ENCODE data around the gene MAP1B. TPM values are rescaled to one million over a fixed set of nuclear protein-coding genes. Genes with fewer than 3 reads are reported as not detected.

Gene MAP1B
- total RNA-seq, 1 donor = 164 TPM

DNA sequence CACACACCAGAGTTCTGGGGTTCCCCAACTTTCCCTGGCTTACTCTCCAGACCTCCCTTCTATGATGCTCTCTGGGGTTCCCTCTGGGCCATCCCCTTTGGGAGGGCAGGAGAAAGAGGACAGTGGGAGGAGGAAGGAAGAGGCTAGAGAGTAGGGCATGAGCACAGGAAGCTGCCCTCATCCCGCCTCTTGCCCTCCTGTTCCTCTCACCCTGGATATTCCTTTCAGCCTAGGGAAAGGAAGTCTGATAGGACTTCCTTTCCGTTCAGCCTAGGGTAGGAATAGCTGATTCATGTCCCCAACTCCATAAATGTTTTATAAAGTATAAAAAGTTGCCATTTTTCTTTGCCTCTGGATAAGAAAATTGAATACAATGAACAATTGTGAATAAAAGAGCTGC, 7.4 kb downstream of the MAP1B start:
- Histone ChIP-seq H3K27ac (ENCODE audit: low read depth, low read length) (no peak overlapping the region), H3K4me2 (ENCODE audit: insufficient read depth, low read length) (no peak overlapping the region)

DNA sequence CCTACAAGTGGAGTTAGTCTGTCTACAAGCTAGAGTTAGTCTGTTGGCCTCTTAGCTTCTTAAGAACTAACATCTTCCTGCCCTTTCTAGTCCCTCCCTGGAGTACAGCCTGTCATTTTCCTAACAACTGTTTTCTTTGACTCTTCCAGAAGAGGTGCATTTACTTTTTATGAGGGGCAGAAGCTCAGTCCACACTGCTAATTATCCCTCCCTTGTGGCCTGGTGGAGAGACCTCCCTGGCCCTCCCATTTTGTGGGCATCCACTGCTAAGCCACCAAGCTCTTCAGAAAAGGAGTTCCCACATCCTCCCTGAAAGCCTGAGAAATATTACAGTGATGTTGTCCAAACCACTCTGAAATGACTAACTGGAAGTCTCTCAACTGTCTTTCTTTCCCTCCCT, 8.0 kb downstream of the MAP1B start:
- peaks cover 98% of the 10 kb centered on the region for H3K79me2 ChIP-seq (ENCODE audit: insufficient read depth, low read length)
- peaks cover 67% of the 10 kb centered on the region for H3K36me3 ChIP-seq (ENCODE audit: insufficient read depth, low read length)
- TF ChIP-seq, protein P1, sequence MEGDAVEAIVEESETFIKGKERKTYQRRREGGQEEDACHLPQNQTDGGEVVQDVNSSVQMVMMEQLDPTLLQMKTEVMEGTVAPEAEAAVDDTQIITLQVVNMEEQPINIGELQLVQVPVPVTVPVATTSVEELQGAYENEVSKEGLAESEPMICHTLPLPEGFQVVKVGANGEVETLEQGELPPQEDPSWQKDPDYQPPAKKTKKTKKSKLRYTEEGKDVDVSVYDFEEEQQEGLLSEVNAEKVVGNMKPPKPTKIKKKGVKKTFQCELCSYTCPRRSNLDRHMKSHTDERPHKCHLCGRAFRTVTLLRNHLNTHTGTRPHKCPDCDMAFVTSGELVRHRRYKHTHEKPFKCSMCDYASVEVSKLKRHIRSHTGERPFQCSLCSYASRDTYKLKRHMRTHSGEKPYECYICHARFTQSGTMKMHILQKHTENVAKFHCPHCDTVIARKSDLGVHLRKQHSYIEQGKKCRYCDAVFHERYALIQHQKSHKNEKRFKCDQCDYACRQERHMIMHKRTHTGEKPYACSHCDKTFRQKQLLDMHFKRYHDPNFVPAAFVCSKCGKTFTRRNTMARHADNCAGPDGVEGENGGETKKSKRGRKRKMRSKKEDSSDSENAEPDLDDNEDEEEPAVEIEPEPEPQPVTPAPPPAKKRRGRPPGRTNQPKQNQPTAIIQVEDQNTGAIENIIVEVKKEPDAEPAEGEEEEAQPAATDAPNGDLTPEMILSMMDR (IDR thresholded peaks at IDR 0.05; ENCODE audit: extremely low read depth, low read depth, low read length) = no peak

More for the DNA sequence above, 7.4 kb downstream of the MAP1B start:
- H4K20me1 ChIP-seq (ENCODE audit: insufficient read depth, low read length) = peaks cover 46% of the 10 kb centered on the region
- no peak overlapping the region for H3K4me3 ChIP-seq (ENCODE audit: insufficient read depth, low read length)
- H3K36me3 ChIP-seq (ENCODE audit: insufficient read depth, low read length) = peaks cover 70% of the 10 kb centered on the region
- DNase-seq (ENCODE audit: insufficient read length, low spot score, missing footprints) = no peak
- peaks cover 24% of the 10 kb centered on the region for H3K4me1 ChIP-seq (ENCODE audit: insufficient read depth, low read length)
- no peaks in the 10 kb centered on the region for H3K9me3 ChIP-seq (ENCODE audit: low read depth, low read length)
- H3K27me3 ChIP-seq (ENCODE audit: insufficient read depth, low read length) = no peaks in the 10 kb centered on the region
- H2AFZ ChIP-seq (ENCODE audit: low read length) = no peak overlapping the region
- H3K79me2 ChIP-seq (ENCODE audit: insufficient read depth, low read length) = peaks cover 99% of the 10 kb centered on the region
- TF ChIP-seq, protein P1 (IDR thresholded peaks at IDR 0.05; ENCODE audit: extremely low read depth, low read depth, low read length) = no peak

DNA sequence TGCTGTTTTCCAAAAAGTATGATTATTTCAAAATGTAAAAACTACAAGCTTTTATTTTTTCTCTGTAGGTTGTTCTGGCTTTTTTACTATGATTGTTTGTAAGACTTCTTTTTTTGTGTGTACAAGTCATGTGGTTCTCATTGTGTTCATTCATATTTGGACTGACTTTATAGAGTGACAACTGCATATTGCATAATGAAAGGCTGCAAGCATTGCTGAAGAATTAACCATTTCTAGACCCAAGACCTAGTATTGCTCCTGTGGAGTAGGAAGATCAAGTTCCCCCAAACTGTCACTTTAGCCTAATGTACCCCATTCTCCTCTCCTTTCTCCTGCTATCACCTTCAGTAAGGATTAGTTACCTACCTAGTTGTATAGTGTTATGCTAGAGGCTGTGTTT, 10.0 kb downstream of the MAP1B start:
- Histone ChIP-seq H3K27ac (ENCODE audit: low read depth, low read length) (no peak overlapping the region), H3K4me2 (ENCODE audit: insufficient read depth, low read length) (no peak overlapping the region), H3K4me1 (ENCODE audit: insufficient read depth, low read length) (peaks cover 1% of the 10 kb centered on the region), H3K27me3 (ENCODE audit: insufficient read depth, low read length) (no peaks in the 10 kb centered on the region), H3K4me3 (ENCODE audit: insufficient read depth, low read length) (no peak overlapping the region), H4K20me1 (ENCODE audit: insufficient read depth, low read length) (peaks cover 40% of the 10 kb centered on the region), H3K36me3 (ENCODE audit: insufficient read depth, low read length) (peaks cover 75% of the 10 kb centered on the region), H3K79me2 (ENCODE audit: insufficient read depth, low read length) (peaks cover 97% of the 10 kb centered on the region), H3K9me3 (ENCODE audit: low read depth, low read length) (no peaks in the 10 kb centered on the region), H2AFZ (ENCODE audit: low read length) (no peak overlapping the region)
- TF ChIP-seq, protein P1 (IDR thresholded peaks at IDR 0.05; ENCODE audit: extremely low read depth, low read depth, low read length) = no peak
- no peak for DNase-seq (ENCODE audit: insufficient read length, low spot score, missing footprints)

More for the DNA sequence above, 8.0 kb downstream of the MAP1B start:
- H3K4me2 ChIP-seq (ENCODE audit: insufficient read depth, low read length) = no peak overlapping the region
- no peak overlapping the region for H2AFZ ChIP-seq (ENCODE audit: low read length)
- H4K20me1 ChIP-seq (ENCODE audit: insufficient read depth, low read length) = peaks cover 41% of the 10 kb centered on the region
- no peak overlapping the region for H3K4me3 ChIP-seq (ENCODE audit: insufficient read depth, low read length)
- H3K27me3 ChIP-seq (ENCODE audit: insufficient read depth, low read length) = no peaks in the 10 kb centered on the region
- peak overlapping the region; percentile 25 for H3K27ac ChIP-seq (ENCODE audit: low read depth, low read length)
- H3K4me1 ChIP-seq (ENCODE audit: insufficient read depth, low read length) = peaks cover 17% of the 10 kb centered on the region
- no peaks in the 10 kb centered on the region for H3K9me3 ChIP-seq (ENCODE audit: low read depth, low read length)
- no peak for DNase-seq (ENCODE audit: insufficient read length, low spot score, missing footprints)

DNA sequence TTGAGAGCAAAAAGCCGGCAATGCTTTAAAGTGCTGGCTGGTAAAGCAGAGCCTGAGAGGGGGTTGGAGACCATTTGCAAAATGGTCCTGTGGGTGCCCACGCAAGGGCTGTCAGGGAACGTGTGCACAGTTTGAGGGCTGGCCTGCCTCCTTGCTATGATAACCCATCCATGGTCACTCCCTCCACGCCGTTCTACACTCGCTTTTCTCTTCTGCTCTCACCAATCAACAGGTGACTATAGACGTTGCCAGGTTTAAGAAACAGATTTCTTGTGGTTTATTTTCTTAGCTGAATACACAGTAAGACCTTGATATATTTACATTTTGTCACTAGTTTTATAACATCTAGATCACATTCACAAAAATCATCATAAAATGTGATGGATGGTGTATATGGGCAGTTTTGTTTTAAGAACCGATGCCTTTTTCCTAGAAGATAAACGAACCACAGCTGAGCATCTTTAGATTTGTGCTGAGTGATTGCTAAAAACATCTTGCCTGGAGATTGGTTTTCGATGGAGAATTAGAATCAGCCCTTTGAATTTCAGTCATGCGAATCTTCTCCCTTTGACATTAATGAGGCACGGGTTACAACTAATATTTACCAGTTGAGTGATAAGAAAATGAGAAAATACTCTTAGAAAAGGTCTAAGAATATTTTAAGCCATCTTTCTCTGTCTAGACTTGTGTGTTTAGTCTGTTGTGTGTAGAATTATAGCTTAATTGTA, 13.9 kb downstream of the MAP1B start:
- Histone ChIP-seq H3K27me3 (ENCODE audit: insufficient read depth, low read length) (no peaks in the 10 kb centered on the region), H3K4me2 (ENCODE audit: insufficient read depth, low read length) (no peak overlapping the region), H4K20me1 (ENCODE audit: insufficient read depth, low read length) (peaks cover 24% of the 10 kb centered on the region), H3K9me3 (ENCODE audit: low read depth, low read length) (no peaks in the 10 kb centered on the region), H2AFZ (ENCODE audit: low read length) (no peak overlapping the region), H3K36me3 (ENCODE audit: insufficient read depth, low read length) (peaks cover 71% of the 10 kb centered on the region), H3K27ac (ENCODE audit: low read depth, low read length) (no peak overlapping the region), H3K79me2 (ENCODE audit: insufficient read depth, low read length) (peaks cover 94% of the 10 kb centered on the region), H3K4me3 (ENCODE audit: insufficient read depth, low read length) (no peak overlapping the region), H3K4me1 (ENCODE audit: insufficient read depth, low read length) (peaks cover 18% of the 10 kb centered on the region)
- no peak for DNase-seq (ENCODE audit: insufficient read length, low spot score, missing footprints)
- TF ChIP-seq, protein P1 (IDR thresholded peaks at IDR 0.05; ENCODE audit: extremely low read depth, low read depth, low read length) = no peak
